Nephron (organoid): Measurements from ENCODE around the gene SLC22A6.
"Not testable (repeated sequence)": the region's sequence is repeated elsewhere in the genome, so short reads cannot be mapped to it uniquely, and the experiment has no call there.

Experiments used
- H3K27ac Mint-ChIP-seq, 3 experiments: 2 replicates each; pipeline ENCODE4 v1.8.0; 2020; ENCODE audit warnings: mixed read lengths in 3 of 3, mild to moderate bottlenecking in 2 of 3, moderate library complexity in 1 of 3
- H3K27me3 Mint-ChIP-seq: 2 replicates; pipeline ENCODE4 v1.8.0; 2021; ENCODE audit warnings: low read depth, mild to moderate bottlenecking, moderate library complexity, mixed read lengths
- H3K36me3 Mint-ChIP-seq: 2 replicates; pipeline ENCODE4 v1.8.0; 2020; ENCODE audit warnings: low read depth, mixed read lengths
- H3K4me1 Mint-ChIP-seq: 2 replicates; pipeline ENCODE4 v1.8.0; 2020; ENCODE audit warnings: mixed read lengths
- H3K4me3 Mint-ChIP-seq, 3 experiments: 2 replicates each; pipeline ENCODE4 v1.8.0; 2020; ENCODE audit warnings: mild to moderate bottlenecking in 3 of 3, mixed read lengths in 3 of 3, moderate library complexity in 2 of 3
- H3K9me3 Mint-ChIP-seq: 2 replicates; pipeline ENCODE4 v1.8.0; 2020; ENCODE audit warnings: mixed read lengths
- CTCF ChIP-seq, 3 experiments: fragments of 200-600 bp; sonication (generic); IDR thresholded peaks; one replicate each; pipeline ENCODE4 v1.5.0; 2021; ENCODE audit warnings: antibody characterized with exemption in 3 of 3; ENCODE audit not compliant: unreplicated experiment in 3 of 3

Gene SLC22A6

GRCh38 chr11:62957147-62957546, 27.6 kb downstream of the SLC22A6 start:
- peaks cover 3% of the 10 kb centered on the region for H3K27me3 Mint-ChIP-seq
- peak overlapping the region; percentile 41 to 85 (median 56) for H3K27ac Mint-ChIP-seq
- H3K4me1 Mint-ChIP-seq: peaks cover 25% of the 10 kb centered on the region
- H3K9me3 Mint-ChIP-seq: no peaks in the 10 kb centered on the region
- H3K36me3 Mint-ChIP-seq: no peaks in the 10 kb centered on the region
- no peak for TF ChIP-seq CTCF (IDR thresholded peaks at IDR 0.05; ENCODE audit: unreplicated experiment in 3 of 3)
- no peak overlapping the region for H3K4me3 Mint-ChIP-seq

- peaks cover 7% of the 10 kb centered on the region for H3K27me3 Mint-ChIP-seq
Measured at GRCh38 chr11:62954478-62954877, 30.3 kb downstream of the SLC22A6 start.

GRCh38 chr11:62953811-62954210, 31.0 kb downstream of the SLC22A6 start:
- no peaks in the 10 kb centered on the region for H3K9me3 Mint-ChIP-seq
- H3K36me3 Mint-ChIP-seq: no peaks in the 10 kb centered on the region
- TF ChIP-seq CTCF (IDR thresholded peaks at IDR 0.05; ENCODE audit: unreplicated experiment in 3 of 3): no peak
- peaks cover 4% of the 10 kb centered on the region for H3K27me3 Mint-ChIP-seq
- H3K4me3 Mint-ChIP-seq: no peak overlapping the region
- H3K4me1 Mint-ChIP-seq: peaks cover 7% of the 10 kb centered on the region
- no peak overlapping the region for H3K27ac Mint-ChIP-seq

More at GRCh38 chr11:62954478-62954877, 30.3 kb downstream of the SLC22A6 start:
- Mint-ChIP-seq H3K4me1 (peaks cover 14% of the 10 kb centered on the region), H3K36me3 (no peaks in the 10 kb centered on the region), H3K4me3 (no peak overlapping the region), H3K27ac (peak overlapping the region in 1 of 3 experiments; percentile 8), H3K9me3 (no peaks in the 10 kb centered on the region)
- no peak for TF ChIP-seq CTCF (IDR thresholded peaks at IDR 0.05; ENCODE audit: unreplicated experiment in 3 of 3)

- H3K4me3 Mint-ChIP-seq: no peak overlapping the region
- no peak for TF ChIP-seq CTCF (IDR thresholded peaks at IDR 0.05; ENCODE audit: unreplicated experiment in 3 of 3)
- H3K36me3 Mint-ChIP-seq: no peaks in the 10 kb centered on the region
- peaks cover 6% of the 10 kb centered on the region for H3K4me1 Mint-ChIP-seq
- H3K27me3 Mint-ChIP-seq: peaks cover 4% of the 10 kb centered on the region
- peaks cover 4% of the 10 kb centered on the region for H3K9me3 Mint-ChIP-seq
- H3K27ac Mint-ChIP-seq: no peak overlapping the region
Measured at GRCh38 chr11:62948765-62949320, 35.9 kb downstream of the SLC22A6 start.

- H3K27ac Mint-ChIP-seq, H3K9me3 Mint-ChIP-seq, H3K4me1 Mint-ChIP-seq, H3K36me3 Mint-ChIP-seq, H3K4me3 Mint-ChIP-seq, H3K27me3 Mint-ChIP-seq: not testable (repeated sequence)
Measured at GRCh38 chr11:62945538-62945937, 39.2 kb downstream of the SLC22A6 start.

GRCh38 chr11:62937528-62937927, 47.2 kb downstream of the SLC22A6 start:
- not testable (repeated sequence) for H3K36me3 Mint-ChIP-seq, H3K4me1 Mint-ChIP-seq, H3K4me3 Mint-ChIP-seq, H3K9me3 Mint-ChIP-seq, H3K27ac Mint-ChIP-seq
- H3K27me3 Mint-ChIP-seq: peaks cover 12% of the 10 kb centered on the region

- Mint-ChIP-seq H3K27ac (no peak overlapping the region), H3K4me1 (peaks cover 25% of the 10 kb centered on the region), H3K4me3 (no peak overlapping the region), H3K27me3 (peaks cover 31% of the 10 kb centered on the region), H3K36me3 (no peaks in the 10 kb centered on the region), H3K9me3 (peaks cover 7% of the 10 kb centered on the region)
- TF ChIP-seq CTCF (IDR thresholded peaks at IDR 0.05; ENCODE audit: unreplicated experiment in 3 of 3): no peak
Measured at GRCh38 chr11:62934496-62934785, 50.3 kb downstream of the SLC22A6 start.
